Muscle layer of duodenum (tissue), 2 donors: ENCODE data around the gene IRF7.

Source experiments
- H3K27ac ChIP-seq: one replicate; pipeline ENCODE4 v1.7.0; 2013; ENCODE audit warnings: mild to moderate bottlenecking, low read length
- H3K27me3 ChIP-seq: one replicate; pipeline ENCODE4 v1.7.0; 2013; ENCODE audit warnings: low read depth, mild to moderate bottlenecking, control low read depth, low read length
- H3K36me3 ChIP-seq, 2 donors: one replicate each; pipeline ENCODE4 v1.7.0; 2013; ENCODE audit warnings: low read length in 2 of 2, control low read depth in 1 of 2, mild to moderate bottlenecking in 1 of 2; ENCODE audit not compliant: insufficient read depth in 2 of 2, control insufficient read depth in 1 of 2
- H3K4me1 ChIP-seq, 2 donors: one replicate each; pipeline ENCODE4 v1.7.0; 2013; ENCODE audit warnings: low read length in 2 of 2, mild to moderate bottlenecking in 2 of 2, control low read depth in 1 of 2, moderate library complexity in 1 of 2; ENCODE audit not compliant: insufficient read depth in 2 of 2, control insufficient read depth in 1 of 2
- H3K4me3 ChIP-seq, 2 donors: one replicate each; pipeline ENCODE4 v1.7.0; 2013; ENCODE audit warnings: low read length in 2 of 2, low read depth in 1 of 2, mild to moderate bottlenecking in 1 of 2
- H3K9me3 ChIP-seq, 2 donors: one replicate each; pipeline ENCODE4 v1.7.0; 2013; ENCODE audit warnings: low read length in 2 of 2, control low read depth in 1 of 2, mild to moderate bottlenecking in 1 of 2; ENCODE audit not compliant: control insufficient read depth in 1 of 2
- donor health status: healthy.

The IRF7 gene

GRCh38 chr11:565921-566509 lies 49.7 kb downstream of the IRF7 start:
- Histone ChIP-seq H3K4me3 (no peak overlapping the region), H3K9me3 (no peaks in the 10 kb centered on the region), H3K27me3 (no peaks in the 10 kb centered on the region), H3K27ac (no peak overlapping the region), H3K36me3 (no peaks in the 10 kb centered on the region), H3K4me1 (peaks cover 0 to 24% of the 10 kb centered on the region in 2 donors)

GRCh38 chr11:563812-564578 lies 51.8 kb downstream of the IRF7 start:
- Histone ChIP-seq H3K4me1 (peaks cover 0 to 26% of the 10 kb centered on the region in 2 donors), H3K4me3 (no peak overlapping the region), H3K27me3 (no peaks in the 10 kb centered on the region), H3K36me3 (no peaks in the 10 kb centered on the region), H3K27ac (no peak overlapping the region), H3K9me3 (no peaks in the 10 kb centered on the region)

DNA sequence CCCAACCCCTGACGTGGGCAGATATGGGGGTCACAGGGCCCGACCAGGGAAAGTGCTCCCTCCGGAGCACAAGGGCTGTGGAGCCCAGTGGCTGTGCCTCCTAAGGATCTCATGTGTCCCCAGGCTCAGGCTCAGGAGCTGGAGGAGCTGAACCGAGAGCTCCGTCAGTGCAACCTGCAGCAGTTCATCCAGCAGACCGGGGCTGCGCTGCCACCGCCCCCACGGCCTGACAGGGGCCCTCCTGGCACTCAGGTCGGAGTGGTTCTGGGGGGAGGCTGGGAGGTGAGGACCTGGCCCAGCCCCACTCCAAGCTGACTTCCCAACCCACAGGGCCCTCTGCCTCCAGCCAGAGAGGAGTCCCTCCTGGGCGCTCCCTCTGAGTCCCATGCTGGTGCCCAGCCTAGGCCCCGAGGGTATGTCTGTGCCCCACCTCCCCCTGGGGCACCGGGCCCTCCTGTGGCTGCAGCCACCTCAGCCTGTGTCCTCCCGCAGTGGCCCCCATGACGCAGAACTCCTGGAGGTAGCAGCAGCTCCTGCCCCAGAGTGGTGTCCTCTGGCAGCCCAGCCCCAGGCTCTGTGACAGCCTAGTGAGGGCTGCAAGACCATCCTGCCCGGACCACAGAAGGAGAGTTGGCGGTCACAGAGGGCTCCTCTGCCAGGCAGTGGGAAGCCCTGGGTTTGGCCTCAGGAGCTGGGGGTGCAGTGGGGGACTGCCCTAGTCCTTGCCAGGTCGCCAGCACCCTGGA lies 52.5 kb downstream of the IRF7 start:
- Histone ChIP-seq H3K9me3 (no peaks in the 10 kb centered on the region), H3K4me1 (peaks cover 0 to 24% of the 10 kb centered on the region in 2 donors), H3K27me3 (no peaks in the 10 kb centered on the region), H3K27ac (no peak overlapping the region), H3K4me3 (no peak overlapping the region), H3K36me3 (no peaks in the 10 kb centered on the region)
